ENCODE measurements around the gene TM9SF3.

TM9SF3 gene

DNA sequence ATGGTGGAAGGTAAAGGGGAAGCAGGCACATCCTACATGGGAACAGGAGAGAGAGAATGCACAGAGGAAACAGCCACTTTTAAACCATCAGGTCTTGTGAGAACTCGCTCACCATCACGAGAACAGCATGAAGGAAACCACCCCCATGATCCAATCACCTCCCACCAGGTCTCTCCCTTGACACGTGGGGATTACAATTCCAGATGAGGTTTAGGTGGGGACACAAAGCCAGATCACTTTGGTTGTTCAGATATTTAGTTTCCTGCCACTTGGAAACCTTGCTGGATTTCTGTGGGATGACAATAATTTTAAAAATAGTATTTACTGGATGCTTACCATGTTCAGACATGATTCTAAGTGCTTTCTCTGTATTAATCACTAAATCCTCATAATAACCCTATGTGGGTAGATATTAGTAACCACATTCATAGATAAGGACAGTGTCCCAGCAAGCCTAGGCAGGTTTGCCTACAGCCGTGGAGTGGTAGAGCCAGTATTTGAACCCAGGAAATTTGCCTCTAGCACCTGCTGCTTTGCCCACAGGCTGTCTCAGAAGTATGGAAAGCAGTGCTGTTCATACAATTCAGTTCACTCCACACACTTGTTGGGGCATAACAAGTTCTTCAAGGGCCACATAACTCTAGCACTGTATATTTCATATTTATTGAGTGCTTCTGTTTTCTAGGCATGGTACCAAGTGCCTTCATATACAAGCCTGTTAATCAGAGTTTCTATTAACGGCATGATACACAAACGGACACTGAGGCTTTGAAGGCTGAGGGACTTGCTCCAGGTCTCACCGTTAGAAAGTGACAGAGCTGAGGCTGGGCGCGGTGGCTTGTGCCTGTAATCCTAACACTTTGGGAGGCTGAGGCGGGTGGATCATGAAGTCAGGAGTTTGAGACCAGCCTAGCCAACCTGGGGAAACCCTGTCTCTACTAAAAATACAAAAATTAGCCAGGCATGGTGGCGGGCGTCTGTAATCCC is 81.4 kb downstream of the TM9SF3 start:
- DNase-seq: peak; percentile 4

DNA sequence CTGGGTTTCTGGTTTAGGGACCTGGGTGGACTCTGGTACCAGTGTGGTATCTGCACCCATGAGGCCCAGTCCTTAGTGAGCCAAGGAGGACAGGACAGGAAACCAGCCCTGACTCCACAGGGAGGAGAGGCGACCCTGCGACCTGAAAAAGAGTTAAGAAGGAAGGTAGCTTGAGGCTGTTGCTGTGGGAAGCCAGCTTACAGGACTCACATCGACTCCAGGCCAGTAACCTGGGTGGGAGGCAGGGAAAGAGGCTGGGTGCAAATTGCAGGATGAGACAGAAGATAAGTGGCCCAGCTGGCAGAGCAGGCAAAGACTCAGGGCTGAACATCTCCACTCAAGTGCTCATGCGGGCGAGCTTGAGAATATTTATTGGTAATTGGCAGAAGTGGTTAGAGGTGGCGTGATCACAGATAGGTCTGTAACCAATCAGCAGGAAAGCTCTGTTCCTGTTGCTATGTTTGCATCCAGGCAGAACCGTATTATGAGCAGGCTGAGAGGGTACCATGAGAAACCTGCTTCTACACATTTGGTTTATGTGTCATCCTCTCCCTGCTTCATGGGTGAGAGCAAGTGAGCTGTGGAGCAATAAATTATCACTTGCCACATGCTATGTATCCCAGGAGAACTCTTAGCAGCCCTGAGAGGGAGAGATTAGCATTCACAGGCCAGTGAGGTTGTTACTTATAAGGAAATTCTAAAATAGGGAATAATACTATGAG is 84.1 kb downstream of the TM9SF3 start:
- DNase-seq: peak; percentile 91

DNA sequence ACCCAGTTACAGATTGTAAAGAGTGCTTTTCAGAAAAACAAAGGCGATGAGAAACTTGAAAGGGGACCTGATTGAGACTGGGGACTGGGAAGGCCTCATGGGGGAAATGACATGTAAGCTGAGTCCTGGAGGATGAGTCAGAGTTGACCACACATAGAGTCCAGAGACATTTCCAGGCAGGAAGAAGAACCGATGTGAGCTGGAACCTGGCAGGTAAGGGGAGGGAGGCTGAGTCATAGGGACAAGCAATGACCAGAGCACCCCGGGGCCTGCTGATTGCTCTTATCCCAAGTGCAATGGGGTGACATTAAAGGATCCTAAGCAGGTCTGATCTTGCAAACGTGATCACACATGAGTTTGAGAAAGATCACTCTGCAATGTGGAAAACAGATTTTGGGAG is 84.8 kb downstream of the TM9SF3 start:
- DNase-seq: peak; percentile 8

DNA sequence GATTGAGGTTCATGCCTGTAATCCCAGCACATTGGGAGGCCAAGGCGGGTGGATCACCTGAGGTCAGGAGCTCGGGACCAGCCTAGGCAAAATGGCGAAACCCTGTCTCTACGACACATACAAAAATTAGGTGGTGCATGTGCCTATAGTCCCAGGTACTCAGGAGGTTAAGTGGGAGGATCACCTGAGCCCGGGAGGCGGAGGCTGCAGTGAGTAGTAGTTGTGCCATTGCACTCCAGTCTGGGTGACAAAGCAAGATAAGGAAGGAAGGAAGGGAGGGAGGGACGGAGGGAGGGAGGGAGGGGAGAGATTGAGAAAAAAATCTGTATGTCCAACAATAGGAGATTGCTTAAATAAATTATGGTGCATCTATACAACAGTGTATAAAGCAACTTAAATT is 86.3 kb downstream of the TM9SF3 start:
- peak; percentile 28 for DNase-seq

DNA sequence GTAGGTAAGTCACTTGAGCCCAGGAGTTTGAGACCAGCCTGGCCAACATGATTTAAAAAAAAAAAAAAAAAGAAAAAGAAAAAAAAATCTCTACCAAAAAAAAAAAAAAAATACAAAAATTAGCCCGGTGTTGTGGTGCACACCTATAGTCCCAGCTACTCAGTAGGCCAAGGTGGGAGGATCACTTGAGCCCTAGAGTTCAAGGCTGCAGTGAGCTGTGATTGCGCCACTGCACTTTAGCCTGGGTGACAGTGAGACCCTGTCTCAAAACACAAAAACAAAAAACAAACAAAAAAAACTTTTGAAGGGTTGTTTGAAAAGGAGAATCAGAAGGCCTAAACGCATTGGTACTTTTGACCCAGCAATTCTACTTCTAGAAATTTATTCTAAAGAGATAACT is 86.8 kb downstream of the TM9SF3 start:
- DNase-seq: no peak

DNA sequence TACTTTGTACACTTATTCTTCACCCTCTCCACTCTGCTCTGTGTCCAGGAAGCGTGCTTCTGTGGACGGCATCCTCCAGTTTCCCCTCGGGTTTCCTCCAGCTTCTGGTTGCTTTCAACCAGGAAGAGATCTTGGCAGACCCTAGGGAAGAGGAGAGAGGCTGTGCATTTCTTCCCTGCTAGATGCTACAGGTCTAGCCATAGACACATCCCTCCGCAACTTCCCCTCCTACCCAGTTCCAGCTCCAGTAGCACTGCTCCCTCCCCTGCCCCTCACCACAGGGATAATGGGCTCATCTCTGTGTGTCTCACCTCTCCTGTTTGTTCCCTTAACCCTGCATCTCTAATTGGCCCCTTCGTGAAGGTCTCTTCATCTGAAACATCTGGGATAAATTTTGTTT is 89.4 kb downstream of the TM9SF3 start:
- no peak for DNase-seq

DNA sequence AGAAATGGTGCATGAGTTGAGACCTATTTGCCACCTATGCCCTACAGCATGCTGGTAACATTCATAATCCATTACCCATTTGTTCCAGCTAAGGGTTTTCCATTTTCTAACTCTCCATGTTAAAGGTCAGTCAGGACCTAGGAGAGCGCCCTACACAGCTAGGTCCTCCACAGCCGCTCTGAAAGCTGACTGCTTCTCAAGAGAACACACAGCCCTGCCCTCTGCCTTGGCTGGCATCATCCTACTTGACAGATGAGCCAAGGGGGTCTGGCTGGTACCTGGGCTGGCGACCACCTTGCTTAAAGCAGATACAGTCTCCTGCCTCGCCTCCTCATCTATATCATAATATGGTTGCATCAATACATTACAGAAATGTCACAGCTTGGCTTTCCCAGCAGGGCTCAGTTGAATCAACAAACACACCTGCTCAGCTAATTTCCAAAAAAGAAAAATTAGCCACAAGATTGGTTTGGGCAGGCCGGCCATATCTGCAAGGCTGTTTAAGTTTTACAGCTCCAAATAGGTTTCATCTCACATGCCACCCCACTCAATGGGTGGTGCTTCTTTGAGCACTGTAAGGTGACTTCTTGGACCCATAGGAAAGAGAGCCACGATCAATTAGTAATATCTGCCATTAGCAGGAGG is 90.4 kb downstream of the TM9SF3 start:
- no peak for DNase-seq

DNA sequence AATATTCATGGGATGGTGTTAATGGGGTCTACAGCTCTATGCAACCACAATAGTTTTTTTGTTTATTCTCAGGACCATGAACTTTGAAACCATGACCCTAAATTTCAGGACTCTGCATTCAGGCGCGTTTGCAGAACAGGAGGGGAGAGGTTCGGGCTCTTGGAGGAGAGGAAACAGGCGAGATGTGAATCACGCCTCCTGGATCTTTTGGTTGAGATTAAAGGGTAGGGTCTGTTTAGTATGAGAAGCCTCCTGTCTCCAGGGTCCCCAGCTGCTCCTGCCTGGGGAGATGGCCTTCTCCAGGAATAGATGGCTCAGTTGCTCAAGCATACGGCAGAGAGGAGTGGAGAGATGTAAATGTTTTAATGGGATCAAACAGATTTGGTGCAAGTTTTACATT is 91.3 kb downstream of the TM9SF3 start:
- DNase-seq: no peak

DNA sequence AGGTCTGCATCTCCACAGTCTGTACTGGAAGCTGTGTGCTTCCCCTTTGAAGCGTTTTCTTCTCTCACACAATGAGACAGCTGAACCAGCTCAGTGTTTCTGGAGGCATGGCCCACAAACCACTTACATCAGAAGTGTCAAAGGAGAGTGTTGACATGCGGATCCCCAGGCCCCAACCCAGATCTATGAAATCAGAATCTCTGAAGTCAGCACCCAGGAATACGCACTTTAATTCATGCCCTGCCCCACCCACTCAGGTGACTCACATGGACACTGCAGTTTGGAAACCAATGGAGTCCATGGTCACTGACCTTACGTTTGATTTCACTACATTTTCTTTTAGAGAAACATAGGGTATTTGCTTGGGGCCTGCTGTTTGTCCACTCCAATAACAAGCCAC is 92.1 kb downstream of the TM9SF3 start:
- no peak for DNase-seq

DNA sequence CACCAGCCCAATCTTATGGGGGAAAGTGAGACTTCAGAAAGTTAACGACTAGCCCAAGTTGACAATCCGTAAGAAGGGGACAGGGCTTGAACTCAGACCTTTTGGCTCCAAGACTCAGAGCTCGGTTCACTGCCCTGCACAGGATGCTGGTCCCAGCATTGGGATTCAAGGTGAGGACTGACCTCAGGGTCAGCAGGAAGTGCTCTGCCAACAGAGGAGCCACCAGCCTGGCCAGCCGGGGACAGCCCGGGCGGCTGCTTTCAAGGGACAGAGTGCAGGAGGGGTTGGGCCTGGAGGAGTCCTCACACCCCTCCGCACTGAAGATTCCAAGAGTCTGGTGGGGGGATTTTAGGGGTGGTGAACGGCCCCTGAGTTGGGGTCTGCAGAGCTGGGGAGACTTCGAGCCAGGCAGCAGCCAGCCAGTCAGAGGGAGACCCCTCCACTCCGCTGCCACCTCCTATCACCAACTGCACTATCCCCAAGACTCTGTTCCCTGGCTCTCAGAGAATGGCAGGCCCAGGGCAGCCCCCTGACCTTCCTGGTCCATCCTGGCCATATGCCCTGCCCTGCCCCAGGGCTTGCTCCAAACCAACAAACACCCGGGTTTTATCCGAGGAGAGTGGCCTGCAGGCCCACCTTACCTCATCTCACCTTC is 92.8 kb downstream of the TM9SF3 start:
- DNase-seq: no peak

DNA sequence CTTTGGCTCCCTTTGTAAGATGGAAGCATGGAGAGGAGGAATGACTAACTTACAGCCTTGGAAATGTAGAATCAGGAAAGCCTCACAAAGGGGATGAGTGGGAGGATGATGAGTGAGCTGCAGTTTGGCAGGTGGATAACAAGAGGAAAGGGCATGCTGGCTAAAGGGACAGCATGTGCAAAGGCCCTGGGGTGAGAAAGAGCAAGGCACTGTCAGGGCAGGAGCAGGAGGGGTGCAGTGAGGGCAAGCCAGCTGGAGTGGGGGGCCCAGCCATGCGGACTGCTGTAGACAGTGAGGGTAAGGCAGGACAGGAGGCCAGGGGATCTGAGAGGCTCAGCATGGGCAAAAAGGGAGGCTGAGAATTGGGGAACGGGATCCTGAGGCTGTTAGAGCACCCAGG is 93.6 kb downstream of the TM9SF3 start:
- DNase-seq: no peak

DNA sequence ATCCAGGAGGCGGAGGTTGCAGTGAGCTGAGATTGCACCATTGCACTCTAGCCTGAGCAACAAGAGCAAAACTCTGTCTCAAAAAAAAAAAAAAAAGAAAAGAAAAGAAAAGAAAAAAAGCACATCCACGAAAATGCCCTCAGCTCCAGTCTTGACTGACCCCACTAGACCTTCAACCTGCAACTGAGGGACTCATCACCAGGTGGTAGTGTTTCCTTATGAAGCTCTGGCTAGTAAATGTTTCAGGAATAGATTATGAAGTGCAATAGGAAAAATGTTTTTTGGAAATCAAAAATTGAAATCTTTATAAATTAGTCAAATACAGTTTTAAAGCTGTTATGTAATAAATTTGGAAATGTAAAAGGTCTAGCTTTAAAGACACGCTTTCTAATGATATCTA is 95.5 kb downstream of the TM9SF3 start:
- no peak for DNase-seq

DNA sequence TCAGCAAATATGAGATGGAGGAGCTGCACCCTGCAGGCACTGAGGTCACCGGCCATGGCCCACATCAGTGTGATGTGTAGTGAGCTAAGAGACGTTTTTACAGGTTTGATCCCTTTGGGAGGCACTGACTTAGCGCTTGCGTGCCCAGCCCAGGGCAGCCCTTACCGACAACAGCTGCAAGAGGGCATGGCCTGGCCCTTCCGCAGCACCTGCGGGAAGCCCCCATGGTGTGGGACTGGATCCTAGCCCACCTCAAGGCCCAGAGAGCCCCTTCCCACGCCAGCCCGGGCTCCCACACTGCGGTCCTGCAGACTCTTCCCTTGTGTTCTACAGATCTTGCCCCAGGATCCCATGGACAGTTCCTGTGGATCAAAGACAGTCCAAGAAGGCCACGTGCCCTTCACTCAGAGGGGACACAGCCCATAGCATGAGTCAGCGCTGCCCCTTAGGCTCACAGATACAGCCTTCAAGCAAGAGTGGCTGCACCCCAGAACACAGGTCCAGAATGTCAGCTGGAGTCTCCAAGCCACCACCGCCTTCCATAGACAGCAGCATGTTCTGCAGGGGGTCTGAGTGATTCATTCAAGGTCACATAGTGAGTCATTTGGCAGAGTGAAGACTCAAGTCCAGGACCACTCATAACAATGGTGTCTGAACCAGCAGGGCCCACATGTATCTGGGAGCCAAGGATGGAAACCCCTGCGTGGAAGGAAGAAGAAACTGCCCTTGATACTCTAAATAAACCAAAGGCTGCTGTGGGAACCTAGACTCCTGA is 98.5 kb downstream of the TM9SF3 start:
- DNase-seq: no peak

DNA sequence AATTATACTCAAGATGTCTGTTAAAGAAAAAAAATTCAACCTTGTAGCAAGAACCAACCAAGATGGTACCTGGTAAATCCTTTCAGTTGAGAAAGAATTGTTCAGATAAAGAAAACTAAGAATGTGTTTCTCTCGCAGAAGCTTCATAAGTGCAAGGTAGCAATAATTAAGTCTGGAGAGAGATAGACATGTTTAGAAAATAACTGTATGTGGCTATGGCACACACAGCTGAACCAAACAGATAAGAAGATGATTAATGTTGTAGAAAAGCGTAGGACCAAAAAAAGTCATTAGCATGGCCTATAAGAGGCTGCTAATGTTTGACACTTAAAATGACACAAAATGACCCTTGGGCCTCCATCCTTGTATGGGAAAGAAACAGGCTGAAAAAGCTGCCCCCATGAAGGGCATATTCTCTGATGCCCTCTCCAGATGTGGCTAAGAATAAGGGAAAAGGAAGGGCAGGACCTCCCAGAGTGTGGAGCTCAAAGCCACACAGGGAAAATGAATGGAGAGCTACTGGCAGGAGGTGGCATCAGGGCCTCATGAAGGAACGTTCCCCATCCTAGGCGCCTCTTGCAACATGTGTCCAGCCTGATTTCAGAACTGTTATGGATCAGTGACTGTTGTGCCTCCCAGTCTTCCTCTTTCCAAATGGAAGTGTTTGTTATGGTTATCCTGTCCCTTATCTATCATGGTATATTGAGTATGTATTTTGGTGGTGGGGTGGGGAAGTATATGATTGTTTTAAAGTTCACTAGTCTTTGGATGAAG is 103.8 kb downstream of the TM9SF3 start:
- DNase-seq: no peak

DNA sequence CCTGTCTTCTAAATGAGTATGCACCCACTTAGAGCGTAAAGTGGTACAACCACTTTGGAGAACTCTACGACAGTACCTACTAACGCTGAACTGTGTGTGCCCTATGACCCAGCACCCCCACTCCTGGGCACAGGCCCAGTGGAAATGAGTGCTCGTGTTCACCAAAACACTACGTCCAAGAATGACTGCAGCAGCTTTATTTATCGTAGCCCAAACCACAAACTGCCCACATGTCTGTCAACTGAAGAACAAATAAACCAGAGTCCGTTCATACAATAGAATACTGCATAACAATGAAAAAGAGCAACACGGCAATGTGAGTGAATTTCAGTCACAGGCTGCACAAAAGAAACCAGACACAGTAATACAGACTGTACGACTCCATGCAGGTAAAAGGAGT is 108.5 kb downstream of the TM9SF3 start:
- DNase-seq: no peak

DNA sequence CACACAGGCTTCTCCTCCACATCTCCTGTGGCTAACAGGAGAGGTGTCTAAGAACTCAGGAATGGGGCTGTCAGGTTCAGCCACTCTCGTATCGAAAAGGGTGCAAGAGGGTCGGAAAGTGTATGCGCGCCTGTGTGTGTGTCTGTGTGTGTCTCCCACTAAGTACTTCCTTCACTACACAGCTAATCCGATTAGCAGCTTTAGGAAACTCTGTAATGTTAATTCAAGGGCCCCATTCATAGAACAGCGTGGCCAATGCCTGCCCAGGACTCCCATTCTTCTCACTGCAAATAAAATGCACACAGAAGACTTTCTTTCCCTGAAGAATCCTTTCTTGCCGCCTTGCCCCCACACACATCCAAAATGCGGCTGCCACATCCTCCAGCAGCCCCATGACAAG is 112.9 kb downstream of the TM9SF3 start:
- DNase-seq: no peak

DNA sequence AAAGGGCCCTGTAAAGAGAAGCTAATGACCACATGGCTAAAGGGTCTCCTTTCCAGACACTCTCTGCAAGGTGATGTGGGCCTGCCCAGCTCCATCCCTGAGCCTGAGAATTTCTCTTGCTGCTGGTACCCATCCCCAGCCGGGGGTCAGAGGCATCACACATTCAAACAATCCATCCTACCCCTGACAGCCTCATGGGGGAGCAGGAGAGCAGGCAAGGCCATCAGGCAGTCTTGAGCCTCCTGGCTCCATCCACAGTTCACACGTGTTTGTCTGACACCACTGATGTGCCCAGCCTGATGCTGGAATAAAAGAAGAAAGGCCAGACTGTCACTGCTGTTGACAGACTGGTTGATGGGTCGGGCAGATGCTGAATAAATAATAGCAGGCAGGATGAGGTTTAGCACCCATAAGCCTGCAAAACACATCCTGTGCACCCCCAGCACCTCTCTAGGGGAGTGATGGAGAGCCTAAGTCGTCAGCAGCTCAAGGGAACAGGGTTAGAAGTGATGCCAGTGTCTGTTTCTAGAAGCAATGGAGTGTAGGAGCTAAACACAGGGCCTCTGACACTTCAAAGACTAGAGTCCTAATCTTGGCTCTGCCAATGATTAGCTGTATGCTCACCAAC is 116.6 kb downstream of the TM9SF3 start:
- DNase-seq: no peak

DNA sequence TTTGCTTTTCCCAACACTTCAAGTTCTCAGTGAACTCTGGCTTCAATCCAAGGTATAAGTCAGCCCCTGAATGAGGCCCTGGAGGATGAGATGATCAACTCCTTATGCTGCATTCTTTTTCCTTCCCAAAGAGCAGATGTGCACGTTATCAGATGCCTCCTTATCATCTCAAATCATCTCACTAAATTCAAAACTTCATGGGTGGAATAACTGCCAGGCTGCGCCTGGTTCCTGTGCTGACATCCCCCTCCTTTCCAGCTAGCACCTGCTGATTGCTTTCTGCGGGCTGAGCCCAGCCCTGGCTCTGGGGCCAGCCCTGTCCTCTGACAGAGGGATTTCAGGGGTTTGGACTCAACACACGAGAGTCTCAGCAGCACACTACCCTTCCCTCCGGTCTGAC is 118.0 kb downstream of the TM9SF3 start:
- DNase-seq: no peak

All from NCI-H510A (cell line).